B cell (primary cell): Measurements from ENCODE around the gene SLC48A1. TPM values are rescaled to one million over a fixed set of nuclear protein-coding genes. Genes with fewer than 3 reads are reported as not detected.

Experiments
- ATAC-seq: fragments of 200-7000 bp; cut with Tn5 transposase; one replicate; pipeline ENCODE4 v1.10.0; 2021; ENCODE audit warnings: low read depth, mild to moderate bottlenecking, moderate number of reproducible peaks, moderate library complexity
- CTCF ChIA-PET: fragments of 350-600 bp; sonication (Branson Sonifier 250); formaldehyde crosslinking; loops from one replicate; lab custom pipeline; 2021; ENCODE audit warnings: antibody characterized with exemption, inconsistent platforms; lab: Charles Lee
- POLR2A ChIA-PET: fragments of 350-600 bp; sonication (Branson Sonifier 250); formaldehyde crosslinking; loops from one replicate; lab custom pipeline; 2021; ENCODE audit warnings: antibody characterized with exemption; lab: Charles Lee
- DNase-seq: peaks from one replicate; pipeline ENCODE4 v3.0.0; 2013
- H2AFZ ChIP-seq: 2 replicates; pipeline ENCODE4 v1.6.1; 2012; ENCODE audit warnings: mild to moderate bottlenecking, low read depth, low read length; ENCODE audit not compliant: insufficient read depth, poor library complexity, severe bottlenecking
- H3K27ac ChIP-seq, 2 donors: 1 replicate in 1 of 2; 2 replicates in 1 of 2; pipeline ENCODE4 v1.5.1; 2012 to 2013; ENCODE audit warnings: low read length in 2 of 2, mild to moderate bottlenecking in 2 of 2, moderate library complexity in 1 of 2
- H3K27me3 ChIP-seq, 4 experiments: fragments of 200-600 bp in 1 of 4; sonication (generic) in 1 of 4; replicated peaks in 1 of 4; 1 replicate in 2 of 4; 2 replicates in 2 of 4; pipeline versions ENCODE4 v1.6.1 to v1.7.0; 2013 to 2016; ENCODE audit warnings: low read length in 3 of 4, mild to moderate bottlenecking in 2 of 4, mixed read lengths in 1 of 4, moderate library complexity in 1 of 4; ENCODE audit not compliant: insufficient read depth in 4 of 4, control insufficient read depth in 3 of 4; ENCODE audit errors: control extremely low read depth in 1 of 4
- H3K36me3 ChIP-seq, 2 experiments: replicated peaks in 1 of 2; 1 replicate in 1 of 2; 2 replicates in 1 of 2; pipeline versions ENCODE4 v1.6.1 to v1.7.1; 2013; ENCODE audit warnings: low read length in 1 of 2; ENCODE audit not compliant: insufficient read depth in 2 of 2, control insufficient read depth in 1 of 2; ENCODE audit errors: control extremely low read depth in 1 of 2, extremely low read depth in 1 of 2
- H3K4me1 ChIP-seq, 2 donors: fragments of 200-600 bp in 1 of 2; sonication (generic) in 1 of 2; 1 replicate in 1 of 2; 2 replicates in 1 of 2; pipeline versions ENCODE4 v1.5.1 to v1.6.1; 2013 to 2017; ENCODE audit warnings: low read length in 2 of 2; ENCODE audit not compliant: control insufficient read depth in 2 of 2, insufficient read depth in 2 of 2
- H3K4me2 ChIP-seq: replicated peaks from 2 replicates; pipeline ENCODE3; 2012; ENCODE audit warnings: mild to moderate bottlenecking, low read depth, low read length; ENCODE audit not compliant: poor library complexity, severe bottlenecking
- H3K4me3 ChIP-seq, 5 experiments: fragments of 200-600 bp in 1 of 5; sonication (generic) in 1 of 5; 1 replicate in 3 of 5; 2 replicates in 2 of 5; pipeline versions ENCODE4 v1.5.1 to v1.7.0; 2011 to 2016; ENCODE audit warnings: low read length in 4 of 5, mild to moderate bottlenecking in 4 of 5, low read depth in 2 of 5, control low read depth in 1 of 5, moderate library complexity in 1 of 5; ENCODE audit not compliant: insufficient read depth in 1 of 5; ENCODE audit errors: control extremely low read depth in 1 of 5, extremely low read depth in 1 of 5
- H3K79me2 ChIP-seq: fragments of 200-600 bp; sonication (generic); one replicate; pipeline ENCODE4 v1.6.0; 2016; ENCODE audit warnings: low read length; ENCODE audit not compliant: control insufficient read depth, insufficient read depth
- H3K9ac ChIP-seq: fragments of 200-600 bp; sonication (generic); 2 replicates; pipeline ENCODE4 v1.6.1; 2017; ENCODE audit warnings: mild to moderate bottlenecking, low read length, moderate library complexity
- H3K9me3 ChIP-seq, 3 donors: one replicate each; pipeline versions ENCODE4 v1.6.1 to v1.7.1; 2013; ENCODE audit warnings: low read length in 2 of 3; ENCODE audit not compliant: control insufficient read depth in 2 of 3, insufficient read depth in 1 of 3; ENCODE audit errors: control extremely low read depth in 1 of 3
- H4K20me1 ChIP-seq: 2 replicates; pipeline ENCODE4 v1.6.0; 2012; ENCODE audit warnings: mild to moderate bottlenecking, low read length; ENCODE audit not compliant: insufficient read depth, control insufficient read depth, poor library complexity, severe bottlenecking
- H3K27ac Mint-ChIP-seq: one replicate; pipeline ENCODE4 v1.8.0; 2021; ENCODE audit warnings: mixed read lengths
- H3K27me3 Mint-ChIP-seq: one replicate; pipeline ENCODE4 v1.8.0; 2021; ENCODE audit warnings: mixed read lengths
- H3K4me1 Mint-ChIP-seq: one replicate; pipeline ENCODE4 v1.8.0; 2021; ENCODE audit warnings: mixed read lengths
- H3K4me3 Mint-ChIP-seq: one replicate; pipeline ENCODE4 v1.8.0; 2021; ENCODE audit warnings: mixed read lengths
- H3K9me3 Mint-ChIP-seq: one replicate; pipeline ENCODE4 v1.8.0; 2022; ENCODE audit warnings: mixed read lengths; ENCODE audit not compliant: insufficient read depth
- CTCF ChIP-seq: fragments of 200-600 bp; IDR thresholded peaks from one replicate; pipeline ENCODE4 v1.8.0; 2022; ENCODE audit warnings: antibody characterized with exemption, mild to moderate bottlenecking
- EZH2 ChIP-seq: IDR thresholded peaks from 2 replicates; pipeline ENCODE4 v1.6.1; 2012; ENCODE audit warnings: borderline replicate concordance, low read depth, mild to moderate bottlenecking, moderate library complexity, low read length; ENCODE audit not compliant: insufficient read depth, poor library complexity, severe bottlenecking
- WGBS: methylation state at CpG from one replicate; pipeline ENCODE4 v1.1.5; 2013; ENCODE audit warnings: missing lambda C conversion rate; ENCODE audit not compliant: insufficient coverage; 5-methylcytosine and 5-hydroxymethylcytosine counted together
- intact Hi-C: fragments of 100-400 bp; cut with micrococcal nuclease; formaldehyde crosslinking; loops from one replicate; pipeline ENCODE4 v1.10.0; 2022
- polyA plus RNA-seq: library from polyadenylated mRNA; depleted of rRNA; stranded (reverse); fragments of >200 nt; gene quantifications from 2 replicates; pipeline ENCODE4 v1.2.3, GENCODE V29; 2012
- total RNA-seq, 2 donors: library from RNA; stranded (reverse); fragments of 120-200 nt in 1 of 2; gene quantifications; 1 replicate in 1 of 2; 2 replicates in 1 of 2; pipeline versions ENCODE4 v1.2.3 to v1.2.4, GENCODE V29; 2013 to 2022

The SLC48A1 gene
- total and polyA plus RNA-seq, 2 donors (not counting 1 experiment from before 2014, with no cell fraction given), result 8.0 to 20.0 TPM

GRCh38 chr12:47762850-47763465, 10.1 kb upstream of the SLC48A1 start:
- Mint-ChIP-seq H3K9me3 (no peaks in the 10 kb centered on the region), H3K27me3 (peaks cover 4% of the 10 kb centered on the region), H3K4me1 (peaks cover 21% of the 10 kb centered on the region), H3K4me3 (no peak overlapping the region), H3K27ac (no peak overlapping the region)
- ATAC-seq, result no peak
- no peaks in the 10 kb centered on the region for H3K36me3 ChIP-seq
- intact Hi-C loops, result no loop called here
- no peak for DNase-seq
- H3K4me1 ChIP-seq, result peaks cover 20 to 35% of the 10 kb centered on the region in 2 donors
- no peak overlapping the region for H3K9ac ChIP-seq
- no peak overlapping the region for H3K4me2 ChIP-seq
- no peak overlapping the region for H3K27ac ChIP-seq
- H3K4me3 ChIP-seq, result no peak overlapping the region
- 100% methylated on average over 1 of the region's 3 CpGs for WGBS
- no peaks in the 10 kb centered on the region for H4K20me1 ChIP-seq
- no peaks in the 10 kb centered on the region for H3K79me2 ChIP-seq
- H3K27me3 ChIP-seq, result no peaks in the 10 kb centered on the region
- ChIA-PET CTCF (interaction anchor here (0.6 to 14.1 kb wide), 10 partner anchors 8 to 730 kb away, joined by 3 to 452 read pairs (median 4); partner anchors contain the start of gene SLC48A1), POLR2A (interaction anchor here (0.8 kb wide), 1 partner anchor 21 kb away, joined by 3 read pairs; no protein-coding TSS in a partner anchor)
- H2AFZ ChIP-seq, result no peak overlapping the region
- no peak for TF ChIP-seq CTCF
- TF ChIP-seq EZH2, result no peak
- H3K9me3 ChIP-seq, result no peaks in the 10 kb centered on the region
